UCSD-AML1 (cell line): Measurements from ENCODE around the gene VN1R5.
"Not testable (repeated sequence)": the region's sequence is repeated elsewhere in the genome, so short reads cannot be mapped to it uniquely, and the experiment has no call there.

Experiments
- DNase-seq: peaks from one replicate; lab custom pipeline; 2025; ENCODE audit not compliant: unreplicated experiment; lab: John Stamatoyannopoulos, UW

The VN1R5 gene

GRCh38 chr1:247255772-247256171 lies at the start of gene VN1R5:
VN1R5 (plus strand) TSS chr1:247256072.
- not testable (repeated sequence) for DNase-seq

GRCh38 chr1:247209396-247209795 lies 46.5 kb upstream of the VN1R5 start:
- no peak for DNase-seq

GRCh38 chr1:247210062-247210375 lies 45.9 kb upstream of the VN1R5 start:
- DNase-seq, result no peak

DNA sequence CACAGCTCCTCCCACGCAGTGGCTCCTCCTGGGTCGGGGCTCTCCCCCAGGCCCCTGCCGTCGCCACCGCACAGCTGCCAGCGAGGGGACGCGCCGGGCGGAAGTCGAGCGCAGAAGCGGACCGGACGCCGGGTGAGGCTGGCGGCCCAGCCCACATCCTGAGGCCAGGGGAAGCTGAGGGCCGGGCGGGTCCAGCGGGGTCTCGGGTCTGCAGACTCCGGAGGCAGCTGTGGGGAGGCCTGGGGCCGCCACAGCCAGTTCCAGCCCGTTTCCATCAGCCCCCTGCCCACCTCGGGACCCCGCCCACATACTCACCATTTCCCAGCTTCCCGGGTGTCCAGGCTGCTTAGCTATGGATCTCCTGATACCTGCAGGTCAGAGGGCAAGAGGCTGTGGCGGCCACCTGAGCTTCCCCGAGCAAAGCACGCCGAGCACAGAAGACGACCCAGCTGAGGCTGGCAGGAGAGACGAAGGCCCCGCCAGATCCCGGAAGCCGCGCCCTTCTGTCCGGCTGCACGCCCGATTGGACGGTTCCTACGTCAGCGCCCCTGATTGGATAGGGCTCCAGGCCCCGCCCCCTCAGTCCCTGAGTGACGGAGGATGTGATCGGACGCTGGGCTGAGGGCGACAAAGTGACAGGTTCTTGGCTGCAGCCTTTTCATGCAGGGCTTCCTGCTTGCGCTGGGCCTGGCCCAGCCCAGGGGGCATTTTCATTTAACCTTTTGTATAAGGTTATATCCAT lies 45.3 kb upstream of the VN1R5 start:
- peak; percentile 96 for DNase-seq

DNA sequence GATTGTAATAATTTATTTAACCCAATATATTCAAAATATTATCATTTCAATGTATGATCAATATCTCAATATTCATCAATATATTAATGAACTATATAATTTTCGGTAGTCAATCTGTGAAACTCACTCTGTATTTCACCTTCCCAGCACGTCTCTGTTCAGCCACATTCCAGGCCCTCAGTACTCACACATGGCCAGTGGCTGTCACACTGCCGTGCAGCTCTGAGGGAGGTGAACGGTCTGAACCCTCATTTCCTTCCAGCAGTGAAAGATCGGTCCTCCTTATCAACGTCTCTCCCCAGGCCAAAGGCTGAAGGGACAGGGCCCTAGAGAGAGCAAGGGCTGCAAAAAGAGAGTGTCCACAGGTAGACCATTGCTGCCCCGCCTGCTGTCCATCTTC lies 44.5 kb upstream of the VN1R5 start:
- DNase-seq, result no peak

DNA sequence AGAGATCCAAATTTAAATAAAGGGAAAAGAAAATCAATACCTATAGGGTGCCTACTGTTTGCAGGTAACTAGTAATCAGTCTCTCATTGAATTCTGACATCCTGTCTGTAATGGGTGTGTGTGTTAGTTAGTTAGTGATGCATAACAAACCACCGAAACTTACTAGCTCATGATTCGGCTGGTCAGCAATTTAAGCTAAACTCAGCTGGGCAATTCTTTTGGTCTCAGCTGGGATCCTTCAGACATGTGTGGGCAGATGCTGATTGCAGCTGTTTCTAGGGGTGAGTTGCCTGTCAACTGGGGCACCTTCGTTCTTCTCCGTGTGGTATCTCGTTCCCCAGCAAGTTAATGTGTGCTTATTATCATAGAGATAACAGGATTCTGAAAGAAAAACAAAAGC lies 43.9 kb upstream of the VN1R5 start:
- no peak for DNase-seq

- no peak for DNase-seq
These were observed 43.0 kb upstream of the VN1R5 start for GRCh38 chr1:247212627-247213617.

GRCh38 chr1:247216261-247216660 lies 39.6 kb upstream of the VN1R5 start:
- no peak for DNase-seq

- no peak for DNase-seq
These were observed 37.7 kb upstream of the VN1R5 start for GRCh38 chr1:247218121-247218651.

DNA sequence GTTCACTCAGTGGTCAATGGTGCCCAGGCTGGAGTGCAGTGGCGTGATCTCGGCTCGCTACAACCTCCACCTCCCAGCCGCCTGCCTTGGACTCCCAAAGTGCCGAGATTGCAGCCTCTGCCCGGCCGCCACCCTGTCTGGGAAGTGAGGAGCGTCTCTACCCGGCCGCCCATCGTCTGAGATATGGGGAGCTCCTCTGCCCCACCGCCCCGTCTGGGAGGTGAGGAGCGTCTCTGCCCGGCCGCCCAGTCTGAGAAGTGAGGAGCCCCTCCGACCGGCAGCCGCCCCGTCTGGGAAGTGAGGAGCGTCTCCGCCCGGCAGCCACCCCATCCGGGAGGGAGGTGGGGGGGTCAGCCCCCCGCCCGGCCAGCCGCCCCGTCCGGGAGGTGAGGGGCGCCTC lies 35.6 kb upstream of the VN1R5 start:
- not testable (repeated sequence) for DNase-seq

DNA sequence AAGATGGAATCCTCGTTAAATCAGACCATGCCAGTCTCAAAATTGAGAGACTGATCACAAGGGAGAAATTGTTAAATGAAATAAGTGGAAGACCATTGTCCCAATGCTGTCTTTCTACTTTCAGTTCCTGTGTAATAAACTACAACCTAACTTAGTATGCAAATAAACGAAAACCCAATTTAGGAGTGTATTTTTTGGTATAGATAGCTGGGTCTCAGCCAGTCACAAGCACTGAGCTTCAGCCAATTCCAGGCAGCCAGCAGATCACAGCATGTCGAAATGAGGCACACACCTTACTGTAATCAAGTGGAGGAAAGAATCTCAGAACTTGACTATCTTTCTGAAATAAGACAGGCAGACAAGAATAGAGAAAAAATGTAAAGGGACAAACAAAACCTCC lies 33.0 kb upstream of the VN1R5 start:
- no peak for DNase-seq

GRCh38 chr1:247224822-247225221 lies 31.1 kb upstream of the VN1R5 start:
- no peak for DNase-seq

GRCh38 chr1:247228133-247228532 lies 27.7 kb upstream of the VN1R5 start:
- no peak for DNase-seq

DNA sequence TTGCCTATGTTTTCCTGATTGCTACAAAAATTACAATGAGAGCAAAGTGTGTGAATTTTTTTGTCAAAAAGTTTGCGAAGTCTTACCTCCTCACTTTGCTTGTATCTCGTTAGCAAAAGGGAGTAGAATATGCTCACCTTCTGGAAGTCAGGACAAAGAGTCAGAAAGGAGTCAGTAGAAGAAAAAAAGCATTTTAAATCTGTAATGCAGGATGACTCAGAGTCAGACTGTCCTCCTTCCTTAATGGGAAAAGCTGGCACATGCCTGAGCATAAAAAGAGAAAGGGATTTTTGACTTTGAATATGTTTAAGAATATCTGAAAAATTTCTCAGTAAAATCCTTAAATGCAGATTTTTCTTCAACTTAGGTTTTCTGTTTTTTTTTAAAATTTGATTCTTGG lies 14.2 kb upstream of the VN1R5 start:
- DNase-seq, result no peak

GRCh38 chr1:247243524-247244137 lies 12.2 kb upstream of the VN1R5 start:
- DNase-seq, result no peak

- no peak for DNase-seq
These were observed 9.4 kb upstream of the VN1R5 start for GRCh38 chr1:247246325-247247115.

DNA sequence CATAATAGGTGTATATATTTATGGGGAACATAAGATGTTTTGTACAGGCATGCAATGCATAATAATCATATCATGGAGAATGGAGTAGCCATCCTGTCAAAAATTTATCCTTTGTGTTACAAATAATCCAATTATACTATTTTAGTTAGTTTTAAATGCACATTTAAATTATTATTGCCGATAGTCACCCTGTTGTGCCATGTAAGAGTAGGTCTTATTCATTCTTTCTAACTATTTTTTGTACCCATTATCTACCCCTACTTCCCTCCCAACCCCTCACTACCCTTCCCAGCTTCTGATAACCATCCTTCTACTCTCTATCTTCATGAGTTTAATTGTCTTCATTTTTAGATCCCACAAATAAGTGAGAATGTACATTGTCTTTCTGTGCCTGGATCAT lies 8.3 kb upstream of the VN1R5 start:
- no peak for DNase-seq

- no peak for DNase-seq
These were observed 10.2 kb downstream of the VN1R5 start for GRCh38 chr1:247266053-247266452.

- DNase-seq, result no peak
These were observed 12.6 kb downstream of the VN1R5 start for GRCh38 chr1:247268390-247269045.

- no peak for DNase-seq
These were observed 13.3 kb downstream of the VN1R5 start for GRCh38 chr1:247269133-247269532.
